ENCODE data around the gene EVL.
"Not testable (repeated sequence)": the region's sequence is repeated elsewhere in the genome, so short reads cannot be mapped to it uniquely, and the experiment has no call there.

The EVL gene

DNA sequence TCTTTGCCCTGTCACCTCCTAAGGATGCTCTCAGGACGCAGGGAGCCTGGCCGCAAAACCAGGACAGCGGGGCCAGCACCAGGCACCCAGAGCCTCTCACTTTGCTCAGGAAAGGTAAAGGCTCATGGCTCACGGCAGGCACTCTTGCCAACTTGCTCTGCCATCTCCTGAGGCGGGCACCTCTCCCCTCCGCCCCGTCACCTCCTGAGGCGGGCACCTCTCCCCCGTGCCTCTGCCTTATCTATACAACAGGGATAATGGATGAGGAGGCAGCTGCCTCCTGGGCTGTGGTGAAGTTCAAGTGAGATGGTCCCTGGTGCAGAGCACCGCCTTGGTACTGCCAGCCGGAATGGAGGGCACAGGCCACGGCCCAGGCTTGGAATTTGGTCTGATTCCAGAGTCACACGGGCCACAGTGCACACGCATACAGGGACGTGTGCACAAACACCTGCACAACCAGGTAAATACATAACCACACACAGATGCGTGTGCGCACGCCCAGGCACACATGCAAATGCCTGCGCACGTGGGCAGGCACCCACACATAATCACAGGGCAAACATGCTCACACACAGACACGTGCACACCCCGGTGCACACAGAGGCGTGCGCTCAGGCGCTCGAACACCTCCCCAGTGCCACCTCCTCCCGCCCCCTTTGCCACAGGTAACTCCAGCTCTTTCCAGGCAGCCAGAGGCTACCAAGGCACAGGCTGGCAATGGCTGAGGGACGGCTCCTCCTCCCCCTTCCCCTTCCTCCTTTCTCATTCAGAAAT lies 82.7 kb downstream of the EVL start:
- no peak for DNase-seq (ENCODE audit: low read depth)

DNA sequence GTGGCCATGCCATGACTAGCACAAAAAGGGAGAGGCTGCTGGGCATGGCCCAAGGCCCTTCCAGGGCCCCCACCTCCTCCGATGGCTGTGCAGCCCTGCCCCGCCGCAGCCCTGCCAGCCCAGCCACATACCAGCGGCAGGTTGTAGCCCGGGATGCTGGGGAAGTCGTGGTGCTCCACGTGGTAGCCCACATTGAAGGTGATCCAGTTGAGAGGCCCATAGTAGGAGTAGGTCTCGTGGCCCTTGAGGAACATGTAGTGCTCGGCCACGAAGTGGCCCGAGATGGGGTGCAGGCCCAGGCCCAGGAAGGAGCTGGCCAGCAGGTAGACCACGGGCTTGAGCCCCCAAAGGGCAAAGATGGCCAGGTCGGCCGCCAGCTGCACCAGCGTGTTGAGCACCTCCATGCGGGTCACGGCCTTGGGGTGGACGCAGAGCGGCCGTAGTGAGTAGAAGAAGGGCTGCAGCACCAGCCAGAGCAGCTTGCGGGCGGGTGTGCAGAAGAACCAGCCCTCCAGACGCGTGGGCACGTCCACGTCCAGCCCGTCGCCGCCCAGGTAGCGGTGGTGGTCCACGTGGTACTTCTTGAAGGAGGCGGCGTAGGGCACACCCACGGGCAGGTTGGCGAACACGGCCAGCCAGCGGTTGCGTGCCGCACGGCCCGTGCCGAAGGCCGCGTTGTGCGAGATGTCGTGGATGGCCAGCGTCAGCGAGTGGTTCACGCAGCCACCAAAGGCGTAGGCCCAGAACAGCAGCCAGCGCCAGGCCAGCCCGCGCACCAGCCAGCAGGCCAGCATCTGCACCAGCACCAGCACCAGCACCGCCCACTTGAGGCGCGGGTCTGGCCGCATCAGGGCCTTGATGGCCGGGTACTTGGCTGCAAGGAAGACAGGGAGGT lies 83.9 kb downstream of the EVL start:
- no peak for DNase-seq (ENCODE audit: low read depth)

DNA sequence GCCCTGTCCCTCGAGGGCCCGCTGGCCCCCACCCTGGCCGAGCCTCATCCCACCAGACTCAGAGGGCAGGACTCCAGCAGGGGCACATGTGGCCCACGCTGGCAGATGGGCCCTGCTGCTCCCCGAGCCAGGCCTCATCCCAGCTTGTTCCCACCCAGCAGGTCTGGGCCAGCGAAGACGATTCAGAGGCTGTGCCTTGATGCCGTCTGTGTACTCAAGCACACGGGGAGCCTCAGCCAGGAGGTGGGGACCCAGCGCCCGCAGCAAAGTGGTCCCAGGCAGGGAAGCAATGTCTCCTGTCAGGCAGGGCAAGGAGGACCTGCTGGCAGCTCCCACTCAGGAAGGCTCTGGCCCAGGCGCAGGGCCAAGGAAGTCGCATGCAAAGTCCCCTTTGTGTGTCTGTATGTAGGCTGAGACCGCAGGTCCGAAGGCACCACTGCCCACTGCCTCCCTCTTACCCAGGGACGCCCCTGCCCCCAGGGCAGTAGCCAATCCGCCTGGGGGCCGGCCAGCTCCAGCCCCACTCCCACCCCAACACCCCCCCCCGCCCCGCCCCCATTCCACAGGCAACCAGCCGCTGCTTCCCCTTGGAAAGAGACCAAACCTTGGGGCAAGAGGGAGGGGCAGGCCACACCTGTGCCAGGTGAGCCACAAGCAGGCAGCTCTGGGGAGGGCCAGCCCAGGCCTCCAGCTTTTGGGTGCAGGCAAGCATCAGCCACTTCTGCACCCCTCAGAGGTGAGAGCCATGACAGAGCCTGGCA lies 84.8 kb downstream of the EVL start:
- no peak for DNase-seq (ENCODE audit: low read depth)

DNA sequence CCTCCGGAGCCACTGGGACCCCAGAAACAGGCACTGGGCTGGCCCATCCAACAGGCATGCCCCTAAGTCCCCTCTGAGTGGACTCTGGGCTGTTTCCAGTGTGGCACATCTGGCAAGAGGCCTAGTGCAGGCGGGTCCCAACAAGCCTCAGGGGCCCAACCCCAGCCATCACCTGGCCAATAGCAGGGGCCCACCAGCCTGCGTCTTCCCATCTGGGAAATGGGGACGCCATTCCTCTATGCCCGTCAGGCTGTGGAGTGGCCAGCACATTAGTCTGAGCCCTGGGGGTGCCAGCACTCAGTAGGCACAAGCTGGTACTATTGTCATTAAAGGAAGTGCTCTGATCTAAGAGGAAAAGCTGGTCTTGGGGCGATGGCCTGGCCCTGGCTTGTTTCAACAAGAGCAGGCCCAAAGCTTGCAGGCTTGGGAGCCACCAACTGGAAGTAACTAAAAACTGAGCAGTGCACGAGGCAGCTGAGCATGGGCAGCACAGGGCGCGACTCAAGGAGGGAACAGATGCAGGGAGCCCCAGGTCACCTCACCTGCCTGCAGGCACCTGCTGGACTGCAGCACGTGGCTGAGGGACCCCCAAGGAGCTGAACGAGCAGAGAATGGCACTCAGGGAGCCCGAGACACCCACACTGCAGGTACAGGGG lies 85.8 kb downstream of the EVL start:
- DNase-seq (ENCODE audit: low read depth) = no peak

DNA sequence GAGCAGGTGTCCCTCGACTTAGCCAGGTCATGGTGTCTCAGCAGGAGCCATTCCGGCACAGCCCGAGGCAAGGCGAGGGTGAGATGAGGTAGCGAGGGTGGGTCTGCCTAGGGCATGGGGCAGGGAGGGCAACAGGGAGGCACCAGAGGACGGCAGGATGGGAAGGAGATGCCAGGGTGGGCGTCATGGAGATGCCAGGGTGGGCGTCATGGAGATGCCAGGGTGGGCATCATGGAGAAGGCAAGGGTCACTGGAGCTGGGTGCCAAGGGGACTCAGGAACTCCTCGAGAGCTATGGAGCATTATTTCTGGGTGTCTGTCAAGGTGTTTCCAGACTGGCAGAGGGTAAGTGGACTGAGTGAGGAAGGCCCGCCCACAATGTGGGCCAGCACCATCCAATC lies 86.9 kb downstream of the EVL start:
- DNase-seq (ENCODE audit: low read depth) = no peak

DNA sequence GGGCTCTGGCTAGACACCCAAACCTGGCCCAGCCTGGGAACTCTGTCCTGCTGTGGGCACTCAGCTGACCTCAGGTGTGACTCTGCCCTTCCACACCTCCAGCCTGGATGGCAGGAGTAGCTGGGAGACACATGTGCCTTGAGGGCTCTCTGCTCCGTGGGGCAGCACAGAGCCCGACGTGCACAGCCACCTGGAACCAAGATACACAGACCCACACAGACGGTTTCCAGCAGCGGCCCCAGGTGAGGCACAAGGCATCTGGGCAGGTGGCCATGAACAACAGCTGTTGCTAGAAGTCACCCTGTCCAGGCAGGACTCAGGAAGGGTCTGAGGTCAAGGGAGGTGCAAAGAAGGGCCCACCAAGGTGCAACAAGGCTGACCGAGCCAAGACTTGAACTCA lies 88.3 kb downstream of the EVL start:
- DNase-seq (ENCODE audit: low read depth) = no peak

DNA sequence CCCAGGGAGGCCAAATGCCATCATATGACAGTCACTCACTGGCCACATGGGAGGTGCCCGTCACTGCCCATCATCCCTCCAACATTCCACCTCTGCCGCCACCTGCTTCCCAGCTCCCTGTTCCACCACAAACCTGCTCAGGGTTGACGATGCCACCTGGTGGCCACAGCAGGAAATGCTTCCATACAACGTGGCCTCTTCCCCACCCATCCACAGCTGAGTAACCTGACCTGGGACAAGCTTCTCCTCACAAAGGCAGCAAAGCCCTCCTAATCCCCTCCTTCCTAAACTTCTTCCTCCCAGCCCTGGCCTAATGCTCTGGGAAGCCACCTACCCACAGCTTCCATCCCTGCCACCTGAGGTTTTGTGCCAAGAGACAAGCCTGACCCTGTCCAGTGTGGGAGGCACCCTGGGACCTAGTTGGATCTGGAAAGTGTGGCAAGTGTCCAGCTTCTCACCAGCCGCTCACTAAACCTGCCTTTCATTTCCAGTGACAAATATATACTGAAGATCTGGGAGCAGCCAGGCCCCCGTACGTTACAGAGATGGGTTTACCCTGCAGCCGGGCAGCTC lies 89.9 kb downstream of the EVL start:
- DNase-seq (ENCODE audit: low read depth) = no peak

DNA sequence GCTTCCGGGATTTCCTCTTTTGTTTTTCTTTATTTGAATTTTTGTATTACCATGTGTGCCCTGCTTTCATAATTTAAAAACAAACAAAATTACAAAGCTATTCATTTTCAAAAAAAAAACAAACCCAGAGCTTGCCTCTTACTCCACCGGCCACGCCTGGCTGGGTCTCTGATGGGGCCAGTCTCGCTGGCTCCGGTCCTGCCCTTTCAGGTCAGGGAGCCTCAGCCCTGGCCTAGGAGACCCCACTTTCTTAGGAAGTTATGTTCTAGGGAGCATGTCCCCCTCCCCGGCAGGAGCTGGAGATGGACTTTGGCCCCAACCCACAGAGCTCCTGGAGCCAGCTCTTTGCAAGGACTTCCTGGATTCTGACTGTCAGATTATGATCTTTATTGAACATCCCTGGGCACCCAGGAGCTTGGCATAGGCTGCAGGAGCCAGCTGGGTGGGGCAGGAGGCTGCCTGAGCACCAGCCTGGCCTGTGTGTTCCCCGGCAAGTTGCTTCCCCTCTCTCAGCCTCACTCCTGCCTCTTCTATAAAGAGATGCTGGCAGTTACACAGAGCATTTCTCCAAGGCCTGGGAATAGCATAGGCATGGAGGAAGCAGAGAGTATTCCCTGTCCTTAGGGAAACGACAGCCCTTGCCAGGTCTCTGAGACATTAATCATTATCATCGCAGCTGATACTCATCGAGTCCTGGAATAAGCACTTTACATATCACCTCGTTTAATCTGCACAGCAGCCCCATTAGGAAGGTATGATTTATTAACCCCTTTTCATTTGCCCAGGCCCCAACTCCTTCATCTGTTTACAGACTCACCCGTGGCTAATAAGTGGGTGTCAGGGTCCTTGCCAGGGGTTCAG lies 90.8 kb downstream of the EVL start:
- no peak for DNase-seq (ENCODE audit: low read depth)

DNA sequence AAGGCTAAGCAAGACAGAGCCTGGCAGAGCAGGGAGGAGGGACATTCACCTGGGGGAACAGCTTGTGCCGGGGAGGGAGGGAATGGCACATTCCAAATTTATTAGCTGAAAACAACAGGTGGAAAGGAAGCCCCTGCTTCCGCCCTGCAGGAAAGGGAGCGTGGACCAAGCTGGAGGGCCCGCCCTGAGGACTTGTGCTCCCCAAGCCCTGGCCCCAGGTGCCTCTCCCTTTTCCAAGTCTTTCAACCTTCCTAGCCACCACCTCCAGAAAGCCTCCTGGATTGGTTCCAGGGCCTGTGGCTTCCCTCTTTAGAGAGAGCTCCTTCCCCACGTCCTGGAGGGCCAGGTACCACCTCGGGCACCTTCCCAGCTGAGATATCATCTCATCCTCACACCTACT lies 91.6 kb downstream of the EVL start:
- no peak for DNase-seq (ENCODE audit: low read depth)

DNA sequence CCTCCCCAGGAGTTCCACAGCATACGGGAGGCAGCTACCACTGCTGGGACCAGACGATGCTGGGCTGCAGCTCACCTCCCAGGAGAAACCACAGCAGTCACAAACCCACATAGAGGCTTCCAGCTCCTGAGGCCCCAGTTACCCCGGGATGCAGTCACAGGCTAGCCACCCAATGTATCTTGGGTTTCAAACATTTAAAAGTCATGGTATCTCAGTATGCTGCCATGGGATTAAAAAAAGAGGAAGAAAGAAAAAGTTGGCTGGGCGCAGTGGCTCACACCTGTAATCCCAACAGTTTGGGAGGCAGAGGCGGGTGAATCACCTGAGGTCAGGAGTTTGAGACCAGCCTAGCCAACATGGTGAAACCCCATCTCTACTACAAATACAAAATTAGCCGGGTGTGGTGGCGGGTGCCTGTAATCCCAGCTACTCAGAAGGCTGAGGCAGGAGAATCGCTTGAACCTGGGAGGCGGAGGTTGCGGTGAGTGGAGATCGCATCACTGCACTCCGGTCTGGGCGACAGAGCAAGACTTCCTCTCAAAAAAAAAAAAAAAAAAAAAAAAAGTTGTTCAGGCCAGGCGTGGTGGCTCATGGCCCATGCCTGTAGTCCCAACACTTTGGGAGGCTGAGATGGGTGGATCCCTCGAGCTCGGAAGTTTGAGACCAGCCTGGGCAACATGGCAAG lies 92.5 kb downstream of the EVL start:
- not testable (repeated sequence) for DNase-seq (ENCODE audit: low read depth)

DNA sequence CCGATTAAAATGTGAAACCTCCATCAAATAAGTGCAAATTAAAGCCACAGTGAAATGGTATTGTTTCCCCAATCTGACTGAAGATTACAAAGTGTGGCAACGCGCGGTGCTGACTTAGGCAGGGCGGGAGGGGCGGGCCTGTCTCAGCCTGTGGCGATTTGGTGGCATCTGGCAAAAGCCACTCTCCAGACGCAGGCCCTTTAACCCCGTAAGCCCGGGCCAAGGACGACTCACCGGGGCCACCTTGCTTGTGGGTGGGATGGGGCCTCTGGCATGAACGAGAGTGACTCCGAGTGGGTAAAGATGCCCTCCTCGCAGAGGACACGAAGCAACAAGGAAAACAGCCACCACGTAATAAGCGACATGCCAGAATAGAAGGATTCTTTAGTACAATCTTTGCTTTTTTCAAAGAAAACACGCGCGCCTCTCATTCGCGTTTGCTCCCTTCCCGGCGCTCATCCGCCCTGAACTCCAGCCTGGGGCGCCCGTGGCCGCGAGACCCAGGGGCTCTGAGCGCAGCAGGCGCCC lies 93.4 kb downstream of the EVL start:
- DNase-seq (ENCODE audit: low read depth) = no peak

DNA sequence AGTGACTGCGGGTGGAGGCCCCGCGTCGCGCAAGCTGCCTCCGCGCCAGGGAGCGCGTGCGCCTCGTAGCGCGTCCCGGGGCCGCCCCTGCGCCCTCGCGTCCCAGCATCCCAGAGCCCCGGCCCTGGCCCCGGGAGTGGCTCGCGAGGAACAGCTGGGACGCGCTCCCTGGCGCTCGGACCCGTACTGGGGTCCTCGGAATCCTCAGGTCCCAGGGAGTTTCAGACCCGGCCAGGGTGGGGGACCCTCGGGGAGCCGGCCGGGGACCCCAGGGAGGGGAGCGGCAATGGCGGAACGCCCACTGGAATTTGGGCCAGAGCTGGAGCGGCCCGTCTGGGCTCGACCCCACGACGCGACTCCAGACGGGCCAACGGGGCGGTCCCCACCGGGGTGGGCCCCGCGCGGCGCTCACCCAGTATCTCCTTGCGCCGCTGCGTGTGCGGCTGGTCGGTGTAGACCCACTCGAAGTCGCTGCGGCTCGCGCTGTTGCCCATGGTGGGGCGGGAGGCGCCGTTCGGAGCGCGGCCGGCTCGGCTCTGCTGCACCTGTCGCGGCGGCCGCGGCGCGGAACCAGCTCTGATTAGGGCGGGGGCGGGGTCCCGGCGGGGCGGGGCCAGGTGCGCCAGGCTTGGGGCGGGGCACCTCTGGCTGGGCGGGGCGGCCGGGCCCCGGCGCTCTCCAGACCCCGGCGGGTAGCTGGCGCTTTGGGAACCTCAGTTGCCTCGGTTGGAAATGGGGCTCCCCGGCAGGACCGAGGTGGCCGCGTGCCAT lies 94.1 kb downstream of the EVL start, which contains the start of gene DEGS2:
TSS of gene DEGS2 (minus strand) at position 552 of the 771 bp plus-strand sequence. CDS start at position 494, 58 bp downstream.
- DNase-seq (ENCODE audit: low read depth) = no peak

DNA sequence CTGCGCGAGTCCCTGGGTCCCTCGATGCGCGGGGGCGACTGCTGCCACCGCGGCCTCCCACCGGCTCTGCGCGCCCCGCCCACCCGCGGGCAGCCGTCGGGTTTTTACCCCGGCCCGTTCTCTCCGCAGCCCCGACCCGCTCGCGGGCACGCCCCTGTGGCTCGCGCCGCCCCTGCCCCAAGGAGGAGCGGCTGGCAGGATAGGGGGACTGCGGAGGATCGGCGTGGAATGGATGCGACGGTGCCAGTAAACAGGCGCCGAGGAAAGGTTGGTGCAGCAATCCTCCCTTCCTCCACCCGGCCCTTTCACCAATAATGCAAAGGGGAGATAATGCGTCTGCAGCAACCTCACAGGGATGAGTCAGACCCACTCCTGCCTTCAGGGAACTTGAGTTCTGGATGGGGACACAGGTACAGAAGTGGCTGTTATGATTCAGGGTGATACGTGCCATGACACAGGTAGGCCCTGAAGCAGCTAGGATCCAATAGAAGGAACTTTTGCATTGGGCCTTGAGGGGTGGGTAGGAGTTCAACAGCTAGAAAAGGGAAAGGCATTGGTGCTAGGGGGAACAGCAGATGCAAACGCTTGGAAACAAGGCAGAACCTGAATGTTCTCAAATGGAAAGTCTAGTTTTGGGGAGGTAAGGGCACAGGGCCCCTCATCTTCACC lies 94.8 kb downstream of the EVL start:
- no peak for DNase-seq (ENCODE audit: low read depth)

DNA sequence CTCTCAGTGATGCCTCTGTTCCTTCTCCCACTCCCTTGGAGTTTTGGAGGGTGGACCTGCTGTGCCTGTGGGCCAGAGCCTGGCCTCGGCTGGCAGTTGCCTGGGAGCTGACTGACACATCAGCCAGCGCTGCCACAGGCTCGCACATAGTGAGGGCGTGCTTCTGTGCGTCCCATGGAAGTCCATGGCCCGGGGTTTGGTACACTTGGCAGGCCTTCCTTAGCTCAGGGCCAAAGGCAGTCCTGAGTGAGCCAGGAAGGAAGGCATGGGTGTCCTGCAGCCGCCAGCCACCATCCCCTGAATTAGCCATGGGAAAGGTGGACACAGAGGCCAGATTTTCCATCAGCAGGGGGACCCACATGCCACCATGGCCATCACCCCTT lies 95.3 kb downstream of the EVL start:
- no peak for DNase-seq (ENCODE audit: low read depth)

DNA sequence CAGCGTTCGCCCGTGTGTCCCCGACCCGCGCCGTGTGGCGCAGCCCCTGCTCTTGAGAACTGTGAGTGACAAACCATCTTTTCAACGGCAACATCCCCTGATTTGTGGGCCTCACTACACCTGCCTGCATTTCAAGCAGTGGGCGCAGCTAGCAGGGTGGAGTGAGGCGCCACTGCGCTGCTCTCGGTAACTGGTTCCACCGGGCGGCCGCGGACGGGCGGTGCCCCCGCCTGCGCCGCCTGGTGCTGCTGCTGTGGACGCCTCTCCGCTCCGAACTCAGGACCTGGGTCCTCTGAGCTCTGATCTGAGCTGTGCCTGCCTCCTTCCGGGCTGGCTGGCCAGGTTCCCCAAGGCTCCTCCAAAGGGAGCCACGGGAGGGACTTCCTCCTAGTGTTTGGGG lies 100.2 kb downstream of the EVL start:
- no peak for DNase-seq (ENCODE audit: low read depth)

DNA sequence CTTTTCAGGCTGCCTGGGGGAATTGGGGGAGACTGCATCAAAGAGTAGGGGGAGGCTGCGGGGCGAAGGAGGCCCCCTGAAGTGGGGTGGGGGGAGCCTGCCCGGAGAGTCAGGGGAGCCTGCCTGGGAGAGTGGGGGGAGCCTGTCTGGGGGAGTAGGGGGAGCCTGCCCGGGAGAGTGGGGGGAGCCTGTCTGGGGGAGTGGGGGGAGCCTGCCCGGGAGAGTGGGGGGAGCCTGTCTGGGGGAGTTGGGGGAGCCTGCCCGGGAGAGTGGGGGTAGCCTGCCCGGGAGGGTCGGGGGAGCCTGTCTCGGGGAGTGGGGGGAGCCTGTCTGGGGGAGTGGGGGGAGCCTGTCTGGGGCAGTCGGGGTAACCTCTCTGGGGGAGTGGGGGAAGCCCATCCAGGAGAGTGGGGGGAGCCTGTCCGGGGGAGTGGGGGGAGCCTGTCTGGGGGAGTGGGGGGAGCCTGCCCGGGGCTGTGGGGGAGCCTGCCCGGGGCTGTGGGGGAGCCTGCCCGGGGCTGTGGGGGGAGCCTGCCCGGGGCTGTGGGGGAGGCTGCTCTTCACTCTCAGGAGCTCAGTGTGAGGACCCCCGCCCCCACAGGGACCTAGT lies 100.7 kb downstream of the EVL start:
- no peak for DNase-seq (ENCODE audit: low read depth)

DNA sequence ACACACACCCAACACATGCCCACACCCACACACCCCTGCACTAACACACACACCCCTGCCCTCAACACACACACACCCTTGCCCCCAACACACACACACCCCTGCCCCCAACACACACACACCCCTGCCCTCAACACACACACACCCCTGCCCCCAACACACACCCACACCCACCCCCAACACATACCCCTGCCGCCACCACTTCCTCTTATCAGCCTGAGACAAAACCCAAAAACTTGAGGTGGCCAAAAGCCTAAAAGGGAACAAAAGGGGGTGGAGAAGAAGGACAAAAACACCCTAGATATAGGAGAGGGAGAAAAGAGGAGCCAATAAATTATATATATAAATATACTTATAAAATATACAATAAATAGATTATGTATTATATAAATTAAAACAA lies 103.3 kb downstream of the EVL start:
- no peak for DNase-seq (ENCODE audit: low read depth)

DNA sequence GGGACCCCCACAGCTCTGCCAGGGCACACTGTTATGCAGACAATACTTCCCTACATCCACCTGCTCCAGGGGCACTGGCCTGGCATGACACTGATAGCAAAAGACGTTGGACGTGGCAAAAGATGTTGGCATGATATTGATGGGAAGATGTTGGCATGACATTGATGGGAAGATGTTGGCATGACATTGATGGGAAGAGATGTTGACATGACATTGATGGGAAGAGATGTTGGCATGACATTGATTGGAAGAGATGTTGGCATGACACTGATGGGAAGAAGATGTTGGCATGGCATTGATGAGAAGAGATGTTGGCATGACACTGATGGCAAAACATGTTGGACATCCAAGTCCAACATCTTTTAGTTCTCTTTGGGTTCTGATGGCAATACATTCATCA lies 105.7 kb downstream of the EVL start:
- no peak for DNase-seq (ENCODE audit: low read depth)

Measured in fibroblast of the conjunctiva (primary cell).